Measurements from ENCODE around the gene DMD. TPM values are rescaled to one million over a fixed set of nuclear protein-coding genes. Genes with fewer than 3 reads are reported as not detected.
"Not testable (repeated sequence)": the region's sequence is repeated elsewhere in the genome, so short reads cannot be mapped to it uniquely, and the experiment has no call there.

The DMD gene
- total RNA-seq, 3 donors from 2014 or later = 11.2 to 140 (median 12.6) TPM

DNA sequence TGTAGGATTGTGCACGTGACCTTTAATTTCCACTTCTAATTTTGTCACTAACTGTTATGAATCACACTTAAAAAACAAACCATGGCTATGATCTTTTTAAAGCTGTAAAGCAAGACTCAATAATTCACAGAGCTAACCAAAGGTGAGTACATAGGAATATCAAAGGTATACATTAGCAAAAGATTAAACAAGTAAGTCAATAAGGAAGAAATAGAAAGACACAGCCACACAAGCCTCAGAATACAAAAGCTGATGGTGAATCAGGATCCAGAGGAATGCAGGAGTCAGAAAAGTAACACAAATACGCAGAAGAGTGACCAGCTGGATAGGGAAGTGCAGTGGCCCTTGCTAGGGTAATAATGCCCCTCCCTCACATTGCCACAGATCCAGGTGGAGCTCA, 943.6 kb downstream of the DMD start:
- H3K4me1 ChIP-seq (ENCODE audit: low read depth) = no peaks in the 10 kb centered on the region
- peaks cover 10% of the 10 kb centered on the region for H3K9me3 ChIP-seq
- ATAC-seq = peak; percentile 90
- DNase-seq = no peak
- H3K4me3 ChIP-seq = no peak overlapping the region
- H3K36me3 ChIP-seq (ENCODE audit: low read depth) = no peaks in the 10 kb centered on the region
- intact Hi-C loops (cut with DNase I, micrococcal nuclease) = no loop called here
- TF ChIP-seq, protein P1, sequence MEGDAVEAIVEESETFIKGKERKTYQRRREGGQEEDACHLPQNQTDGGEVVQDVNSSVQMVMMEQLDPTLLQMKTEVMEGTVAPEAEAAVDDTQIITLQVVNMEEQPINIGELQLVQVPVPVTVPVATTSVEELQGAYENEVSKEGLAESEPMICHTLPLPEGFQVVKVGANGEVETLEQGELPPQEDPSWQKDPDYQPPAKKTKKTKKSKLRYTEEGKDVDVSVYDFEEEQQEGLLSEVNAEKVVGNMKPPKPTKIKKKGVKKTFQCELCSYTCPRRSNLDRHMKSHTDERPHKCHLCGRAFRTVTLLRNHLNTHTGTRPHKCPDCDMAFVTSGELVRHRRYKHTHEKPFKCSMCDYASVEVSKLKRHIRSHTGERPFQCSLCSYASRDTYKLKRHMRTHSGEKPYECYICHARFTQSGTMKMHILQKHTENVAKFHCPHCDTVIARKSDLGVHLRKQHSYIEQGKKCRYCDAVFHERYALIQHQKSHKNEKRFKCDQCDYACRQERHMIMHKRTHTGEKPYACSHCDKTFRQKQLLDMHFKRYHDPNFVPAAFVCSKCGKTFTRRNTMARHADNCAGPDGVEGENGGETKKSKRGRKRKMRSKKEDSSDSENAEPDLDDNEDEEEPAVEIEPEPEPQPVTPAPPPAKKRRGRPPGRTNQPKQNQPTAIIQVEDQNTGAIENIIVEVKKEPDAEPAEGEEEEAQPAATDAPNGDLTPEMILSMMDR (IDR thresholded peaks at IDR 0.05) = no peak

DNA sequence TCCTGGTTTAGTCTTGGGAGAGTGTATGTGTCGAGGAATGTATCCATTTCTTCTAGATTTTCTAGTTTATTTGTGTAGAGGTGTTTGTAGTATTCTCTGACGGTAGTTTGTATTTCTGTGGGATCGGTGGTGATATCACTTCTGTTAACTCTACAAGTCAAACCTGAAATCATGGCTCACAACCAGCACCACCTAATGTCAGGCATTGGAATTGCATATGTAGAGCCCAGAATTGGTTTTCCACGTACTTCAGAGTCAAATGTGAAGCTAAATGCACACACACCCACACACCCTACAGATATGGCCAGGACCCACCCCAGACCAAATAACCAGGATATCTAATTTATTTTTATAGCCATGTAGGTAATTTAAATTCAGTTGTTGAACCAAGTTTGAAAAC, 964.7 kb downstream of the DMD start:
- H3K9me3 ChIP-seq; H3K4me1 ChIP-seq (ENCODE audit: low read depth); H3K4me3 ChIP-seq; H3K36me3 ChIP-seq (ENCODE audit: low read depth); intact Hi-C loops (cut with DNase I, micrococcal nuclease): not testable (repeated sequence)
- ATAC-seq (peak; percentile 61), DNase-seq (peak in 1 of 3 donors; percentile 51)

DNA sequence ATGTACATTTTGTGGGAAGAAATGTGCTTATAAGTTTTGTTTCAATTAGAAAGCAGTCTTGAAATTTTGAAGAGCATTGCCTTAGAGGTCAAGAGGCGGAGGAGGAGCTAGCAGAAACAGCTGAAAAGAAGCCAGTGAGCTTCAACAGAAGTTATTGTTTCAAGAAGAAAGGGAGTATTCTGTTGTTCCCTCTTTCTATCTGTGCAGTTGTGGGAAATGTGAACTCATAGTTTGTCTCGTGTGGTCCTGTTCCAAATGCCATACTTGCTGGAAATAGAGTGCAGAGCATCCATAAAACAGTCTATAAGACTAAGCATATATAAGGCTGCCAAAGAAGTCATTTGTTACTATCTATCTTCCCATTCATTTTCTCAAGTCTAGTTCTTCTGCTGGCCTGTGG, 1015.7 kb downstream of the DMD start:
- intact Hi-C loops (cut with DNase I, micrococcal nuclease) = no loop called here
- DNase-seq = no peak
- Histone ChIP-seq H3K4me1 (ENCODE audit: low read depth) (no peaks in the 10 kb centered on the region), H3K36me3 (ENCODE audit: low read depth) (no peaks in the 10 kb centered on the region), H3K9me3 (no peaks in the 10 kb centered on the region), H3K4me3 (no peak overlapping the region)
- ATAC-seq = no peak
- TF ChIP-seq, protein P1 (IDR thresholded peaks at IDR 0.05) = no peak

DNA sequence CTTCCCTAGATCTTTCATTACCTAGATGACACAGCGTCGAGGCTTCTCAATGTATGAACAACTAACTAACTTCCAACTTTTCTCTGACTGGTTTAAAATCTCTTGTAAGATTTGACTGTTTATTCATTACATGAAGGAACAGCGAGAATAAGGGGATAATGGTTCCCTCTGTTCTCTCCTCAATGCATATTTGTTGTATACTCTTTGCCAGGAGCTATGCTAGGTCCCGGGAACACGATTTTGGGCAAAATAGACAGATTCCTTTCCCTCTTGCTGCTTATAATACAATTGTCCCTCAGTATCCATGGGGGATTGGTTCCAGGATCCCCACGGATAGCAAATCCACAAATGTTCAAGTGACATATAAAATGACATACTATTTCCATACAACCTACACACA, 1020.0 kb downstream of the DMD start:
- H3K4me3 ChIP-seq = no peak overlapping the region
- H3K9me3 ChIP-seq = no peaks in the 10 kb centered on the region
- no peaks in the 10 kb centered on the region for H3K4me1 ChIP-seq (ENCODE audit: low read depth)
- no peak for DNase-seq
- no peak for ATAC-seq
- TF ChIP-seq, protein P1 (IDR thresholded peaks at IDR 0.05) = no peak
- no peaks in the 10 kb centered on the region for H3K36me3 ChIP-seq (ENCODE audit: low read depth)
- intact Hi-C loops (cut with DNase I, micrococcal nuclease) = no loop called here

DNA sequence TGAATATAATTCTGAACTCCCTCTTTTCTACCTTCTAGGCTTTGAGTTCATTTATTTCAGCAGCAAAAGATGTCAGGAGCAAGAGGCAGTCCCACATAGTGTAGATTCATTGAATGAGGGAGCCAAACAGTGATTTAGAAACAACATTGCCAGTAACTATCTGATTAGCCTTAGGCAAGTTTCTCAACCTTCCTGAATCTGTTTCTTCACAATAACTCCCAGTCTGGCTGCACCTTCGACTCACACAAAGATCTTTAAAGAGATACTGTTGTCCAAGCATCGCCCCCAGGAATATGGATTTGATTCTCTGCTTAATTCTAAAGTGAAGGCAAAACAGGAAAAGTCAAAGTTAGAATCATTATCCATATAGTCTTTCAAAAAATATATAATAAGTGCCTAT, 1026.2 kb downstream of the DMD start:
- ATAC-seq (no peak), DNase-seq (no peak)
- intact Hi-C loops (cut with DNase I, micrococcal nuclease) = no loop called here
- H3K4me3 ChIP-seq = no peak overlapping the region
- TF ChIP-seq, protein P1 (IDR thresholded peaks at IDR 0.05) = no peak
- no peaks in the 10 kb centered on the region for H3K36me3 ChIP-seq (ENCODE audit: low read depth)
- no peaks in the 10 kb centered on the region for H3K4me1 ChIP-seq (ENCODE audit: low read depth)
- no peaks in the 10 kb centered on the region for H3K9me3 ChIP-seq

DNA sequence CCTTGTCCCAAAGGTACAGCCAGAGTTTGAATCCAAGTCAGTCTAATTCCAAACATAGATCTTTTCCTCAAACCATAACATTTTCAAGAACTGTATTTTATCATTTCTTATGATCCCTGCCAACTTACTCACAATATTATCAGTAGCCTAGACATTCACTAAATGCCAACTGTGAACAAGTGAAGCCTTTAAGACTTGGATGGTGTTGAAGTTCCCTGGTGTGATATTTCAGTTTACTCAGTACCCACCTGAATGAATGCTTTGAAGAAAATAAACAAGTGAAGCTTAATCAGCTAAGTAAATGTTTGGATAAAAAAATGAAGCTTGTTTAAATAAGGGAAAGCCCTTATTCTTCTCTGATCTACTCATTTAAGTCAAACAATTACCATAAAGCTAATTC, 1028.3 kb downstream of the DMD start:
- Histone ChIP-seq H3K9me3 (no peaks in the 10 kb centered on the region), H3K4me3 (no peak overlapping the region), H3K4me1 (ENCODE audit: low read depth) (no peaks in the 10 kb centered on the region), H3K36me3 (ENCODE audit: low read depth) (no peaks in the 10 kb centered on the region)
- ATAC-seq (no peak), DNase-seq (no peak)
- TF ChIP-seq, protein P1 (IDR thresholded peaks at IDR 0.05) = no peak
- intact Hi-C loops (cut with DNase I, micrococcal nuclease) = no loop called here
